K562 (cell line): Measurements from ENCODE around the gene CHD8. TPM values are rescaled to one million over a fixed set of nuclear protein-coding genes. Genes with fewer than 3 reads are reported as not detected.
A peak's percentile ranks its signal among the peaks of the same experiment; 100 is the strongest.

ENCODE experiments used
- ATAC-seq: fragments of 200-7000 bp; cut with Tn5 transposase; 3 replicates; pipeline ENCODE4 v1.9.1; 2020; ENCODE audit warnings: moderate library complexity
- BruUV-seq: library from RNA; stranded (reverse); fragments of 400-500 nt; replicated peaks from 2 replicates; lab custom pipeline; 2021; lab: Mats Ljungman, UMichigan
- CTCF ChIA-PET: fragments of 300-600 bp; formaldehyde crosslinking; extraction: SDS; loops from one replicate; lab custom pipeline; 2021; ENCODE audit warnings: low intra/inter-chr PET ratio; lab: Yijun Ruan, JAX
- POLR2A ChIA-PET: fragments of 300-600, 350-650 bp; sonication (Branson Sonifier 250); formaldehyde crosslinking; extraction: SDS; loops from one replicate; lab custom pipeline; 2021; ENCODE audit warnings: antibody characterized with exemption, inconsistent platforms; lab: Yijun Ruan, JAX
- DNase-seq, 4 experiments: peaks; one replicate each; pipeline versions ENCODE4 v3.0.0 to v3.0.0-alpha.2; 2011 to 2018; ENCODE audit warnings: low spot score in 3 of 4, mixed read lengths in 3 of 4; ENCODE audit errors: extremely low read depth in 1 of 4
- FAIRE-seq: peaks from 2 replicates; lab custom pipeline; 2011; peaks lifted over from hg19 to GRCh38; lab: Jason Lieb, UNC
- H2AFZ ChIP-seq: 2 replicates; pipeline ENCODE4 v1.6.0; 2011; ENCODE audit warnings: low read depth, low read length, control low read depth, inconsistent platforms
- H3K27ac ChIP-seq: fragments of 200-600 bp; 3 replicates; pipeline ENCODE4 v1.8.0; 2011; ENCODE audit warnings: low read depth, mild to moderate bottlenecking, control low read depth, inconsistent platforms, low read length, moderate library complexity, mixed read lengths; ENCODE audit errors: extremely low read depth
- H3K27me3 ChIP-seq, 2 experiments: fragments of 300-600 bp in 1 of 2; 2 replicates in 1 of 2; 3 replicates in 1 of 2; pipeline versions ENCODE4 v1.6.0 to v1.8.0; 2011; ENCODE audit warnings: inconsistent platforms in 2 of 2, low read length in 2 of 2, mild to moderate bottlenecking in 1 of 2, mixed read lengths in 1 of 2, moderate library complexity in 1 of 2; ENCODE audit not compliant: control insufficient read depth in 2 of 2, insufficient read depth in 2 of 2
- H3K36me3 ChIP-seq: fragments of 300-600 bp; 3 replicates; pipeline ENCODE4 v1.8.0; 2011; ENCODE audit warnings: mild to moderate bottlenecking, low read length, inconsistent platforms; ENCODE audit not compliant: control insufficient read depth, insufficient read depth
- H3K4me1 ChIP-seq, 2 experiments: fragments of 200-600 bp in 1 of 2; replicated peaks in 1 of 2; 2 replicates in 1 of 2; 3 replicates in 1 of 2; pipeline versions ENCODE4 v1.5.1 to v1.8.0; 2011; ENCODE audit warnings: inconsistent platforms in 2 of 2, low read length in 2 of 2, mild to moderate bottlenecking in 1 of 2, mixed read lengths in 1 of 2, moderate library complexity in 1 of 2; ENCODE audit not compliant: control insufficient read depth in 2 of 2, insufficient read depth in 2 of 2
- H3K4me2 ChIP-seq: 2 replicates; pipeline ENCODE4 v1.6.1; 2011; ENCODE audit warnings: low read length, control low read depth, inconsistent platforms, mixed read lengths; ENCODE audit not compliant: insufficient read depth
- H3K4me3 ChIP-seq: fragments of 200-600 bp; sonication (generic), shearing (Covaris generic); 2 replicates; pipeline ENCODE4 v1.5.1; 2016; ENCODE audit warnings: control low read depth, inconsistent platforms
- H3K79me2 ChIP-seq: fragments of 200-600 bp; 3 replicates; pipeline ENCODE4 v1.8.0; 2011; ENCODE audit warnings: low read length, inconsistent platforms; ENCODE audit not compliant: control insufficient read depth, insufficient read depth
- H3K9ac ChIP-seq, 2 experiments: 2 replicates each; pipeline versions ENCODE4 v1.6.0 to v1.6.1; 2011; ENCODE audit warnings: low read depth in 2 of 2, low read length in 2 of 2, control low read depth in 1 of 2, inconsistent platforms in 1 of 2, mild to moderate bottlenecking in 1 of 2, mixed read lengths in 1 of 2; ENCODE audit not compliant: insufficient read depth in 1 of 2
- H3K9me1 ChIP-seq: one replicate; pipeline ENCODE4 v1.6.0; 2011; ENCODE audit warnings: inconsistent platforms, mild to moderate bottlenecking, low read length, moderate library complexity; ENCODE audit not compliant: control insufficient read depth, insufficient read depth
- H3K9me3 ChIP-seq: replicated peaks from 2 replicates; pipeline ENCODE4 v1.5.1; 2011; ENCODE audit warnings: low read depth, low read length, inconsistent platforms; ENCODE audit not compliant: control insufficient read depth, insufficient read depth
- H4K20me1 ChIP-seq: replicated peaks from 2 replicates; pipeline ENCODE4 v1.6.1; 2011; ENCODE audit warnings: low read length, inconsistent platforms, mixed read lengths; ENCODE audit not compliant: control insufficient read depth, insufficient read depth
- CEBPB ChIP-seq: fragments of 450-650 bp; IDR thresholded peaks from 2 replicates; pipeline ENCODE4 v1.6.1; 2016; ENCODE audit warnings: missing genetic modification characterization, missing compliant biosample characterization
- FOXM1 ChIP-seq, 2 experiments: fragments of 450-650 bp in 1 of 2; sonication (generic) in 1 of 2; formaldehyde crosslinking in 1 of 2; IDR thresholded peaks; 2 replicates each; pipeline versions ENCODE4 v1.6.1 to v1.9.0; 2017 to 2022; ENCODE audit warnings: low read depth in 2 of 2, mild to moderate bottlenecking in 2 of 2, missing genetic modification reagents in 1 of 2, moderate library complexity in 1 of 2
- MEIS2 ChIP-seq: fragments of 450-650 bp; IDR thresholded peaks from 2 replicates; pipeline ENCODE4 v1.6.1; 2014; ENCODE audit warnings: mild to moderate bottlenecking; ENCODE audit not compliant: partially characterized antibody
- RHOXF2B ChIP-seq: fragments of 250-450 bp; sonication (Bioruptor Pico); conservative IDR thresholded peaks from 2 replicates; pipeline ENCODE4 v1.5.1; 2021
- SRSF3 ChIP-seq: fragments of 200-400 bp; formaldehyde crosslinking; IDR thresholded peaks from 2 replicates; pipeline ENCODE4 v1.6.1; 2016; ENCODE audit warnings: mild to moderate bottlenecking, low read length, moderate library complexity; ENCODE audit not compliant: insufficient read depth
- STAT5A ChIP-seq: IDR thresholded peaks from 2 replicates; pipeline ENCODE4 v1.6.1; 2012; ENCODE audit warnings: low read length, inconsistent platforms, borderline replicate concordance
- TCF7 ChIP-seq: sonication (generic); IDR thresholded peaks from 2 replicates; pipeline ENCODE4 v1.6.1; 2016; ENCODE audit warnings: antibody characterized with exemption, borderline replicate concordance
- TSC22D4 ChIP-seq: fragments of 450-650 bp; IDR thresholded peaks from 2 replicates; pipeline ENCODE4 v1.6.1; 2016; ENCODE audit warnings: missing genetic modification characterization, missing biosample characterization, control low read depth
- YY1 ChIP-seq, 3 experiments: IDR thresholded peaks; 2 replicates each; pipeline ENCODE4 v1.6.1; 2011; ENCODE audit warnings: low read length in 2 of 3, mild to moderate bottlenecking in 2 of 3, moderate library complexity in 2 of 3, borderline replicate concordance in 1 of 3, control low read depth in 1 of 3, low read depth in 1 of 3; ENCODE audit not compliant: insufficient read depth in 3 of 3, insufficient replicate concordance in 2 of 3, control insufficient read depth in 1 of 3, insufficient read length in 1 of 3; ENCODE audit errors: extremely low read depth in 1 of 3
- ZNF584 ChIP-seq: fragments of 200-800 bp; sonication (Bioruptor generic); IDR thresholded peaks from 2 replicates; pipeline ENCODE4 v1.6.1; 2016; ENCODE audit warnings: low read depth, mild to moderate bottlenecking, missing genetic modification characterization, missing compliant biosample characterization
- ZNF75A ChIP-seq: fragments of 450-650 bp; formaldehyde crosslinking; IDR thresholded peaks from 2 replicates; pipeline ENCODE4 v1.4.0; 2020; ENCODE audit warnings: mild to moderate bottlenecking
- WGBS: fragments of 100-300 bp; shearing (Covaris generic); methylation state at CpG from one replicate; pipeline ENCODE4 v1.1.6; 2016; ENCODE audit warnings: low coverage, mixed read lengths; ENCODE audit not compliant: insufficient coverage; ENCODE audit errors: missing lambda C conversion rate; 5-methylcytosine and 5-hydroxymethylcytosine counted together
- in situ Hi-C: fragments of 300-500 bp; cut with MboI; formaldehyde crosslinking; loops from 4 replicates; pipeline ENCODE4 v1.15.0; 2018; ENCODE audit warnings: inconsistent platforms, mixed read lengths
- intact Hi-C: fragments of 100-400 bp; cut with micrococcal nuclease; formaldehyde crosslinking; loops from 2 replicates; pipeline ENCODE4 v1.14.2; 2022
- polyA plus RNA-seq, 8 experiments: library from polyadenylated mRNA; depleted of rRNA in 4 of 8; stranded (reverse) in 5 of 8; unstranded in 3 of 8; fragments of >200 nt; fragmentation: Nextera tagmentation in 2 of 8; fragmentation: Illumina TruSeq in 1 of 8; extraction: Ambion mirVana in 2 of 8; extraction: Trizol in 1 of 8; gene quantifications; 2 replicates each; pipeline versions ENCODE4 v1.2.1 to v1.2.3, GENCODE V29; 2011 to 2014; ENCODE audit warnings: inconsistent platforms in 1 of 8, missing spikeins in 1 of 8
- total RNA-seq, 7 experiments: library from RNA; depleted of rRNA in 6 of 7; stranded (reverse); fragments of >200 nt in 6 of 7; fragmentation: Illumina TruSeq in 2 of 7; extraction: Trizol in 2 of 7; gene quantifications; 2 replicates each; pipeline versions ENCODE4 v1.2.1 to v1.2.3, GENCODE V29; 2011 to 2021; ENCODE audit warnings: low replicate concordance in 1 of 7
- TF ChIP-seq, protein P1 (sequence below): fragments of 450-650 bp; formaldehyde crosslinking; IDR thresholded peaks from 2 replicates; pipeline ENCODE4 v1.4.0; 2020; ENCODE audit warnings: mild to moderate bottlenecking

The CHD8 gene
- total and polyA plus RNA-seq, 9 of the 15 experiments (the other 6 are each of a cell fraction or from before 2014, with no cell fraction given) = 11.1 to 51.2 (median 32.8) TPM

DNA sequence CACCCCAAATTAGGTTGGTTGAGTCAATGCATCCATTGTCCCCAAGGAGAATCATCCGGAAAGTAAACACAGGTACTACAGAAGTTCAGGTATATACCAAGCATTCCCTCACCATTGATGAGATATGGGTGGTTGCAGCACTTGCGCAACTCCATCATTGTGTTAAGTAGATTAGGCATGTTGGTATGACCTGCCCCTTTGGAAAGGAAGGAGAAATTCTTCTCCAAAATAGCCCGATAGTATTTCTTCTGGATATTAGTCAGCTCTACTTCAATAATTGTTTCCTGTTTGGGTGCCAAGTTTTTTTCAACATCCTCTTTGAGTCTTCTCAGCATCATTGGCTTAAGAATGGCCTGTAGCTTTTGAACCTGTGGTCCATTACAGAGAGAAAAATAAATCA, 50.8 kb downstream of the CHD8 start:
- Histone ChIP-seq H3K9ac (no peak overlapping the region), H3K4me1 (peaks cover 0 to 2% of the 10 kb centered on the region in 2 experiments; a peak in 1 of 5 replicates), H3K4me2 (no peak overlapping the region), H3K9me1 (no peaks in the 10 kb centered on the region), H3K27ac (no peak overlapping the region), H2AFZ (no peak overlapping the region), H3K36me3 (peaks cover 95% of the 10 kb centered on the region), H3K79me2 (no peaks in the 10 kb centered on the region), H3K27me3 (no peaks in the 10 kb centered on the region), H3K9me3 (no peaks in the 10 kb centered on the region), H3K4me3 (no peak overlapping the region), H4K20me1 (no peaks in the 10 kb centered on the region)
- POLR2A ChIA-PET = interaction anchor here (0.6 kb wide), 1 partner anchor 148 kb away, joined by 3 read pairs; no protein-coding TSS in a partner anchor
- FAIRE-seq = no peak
- 88% methylated on average over 2 of the region's 3 CpGs for WGBS
- TF ChIP-seq SRSF3 (no peak), CEBPB (tag) (peak; percentile 55), TSC22D4 (tag) (no peak)
- intact Hi-C loops = no loop called here
- no TSS peak for BruUV-seq
- no peak for DNase-seq
- no peak for ATAC-seq
- in situ Hi-C loops = no loop called here
- CTCF ChIA-PET = no interaction called here

- no peak overlapping the region for H3K4me2 ChIP-seq
- H3K4me3 ChIP-seq = no peak overlapping the region
- H2AFZ ChIP-seq = no peak overlapping the region
- peaks cover 0 to 2% of the 10 kb centered on the region in 2 experiments; a peak in 1 of 5 replicates for H3K4me1 ChIP-seq
- no peaks in the 10 kb centered on the region for H3K9me3 ChIP-seq
- WGBS = 97% methylated on average over 5 of the region's 5 CpGs
- no TSS peak for BruUV-seq
- in situ Hi-C loops (no loop called here), intact Hi-C loops (no loop called here)
- no peak for ATAC-seq
- H3K27ac ChIP-seq = no peak overlapping the region
- ChIA-PET POLR2A (no interaction called here), CTCF (no interaction called here)
- no peaks in the 10 kb centered on the region for H3K79me2 ChIP-seq
- no peak for FAIRE-seq
- H3K9ac ChIP-seq = no peak overlapping the region
- DNase-seq = no peak
- peaks cover 88% of the 10 kb centered on the region for H3K36me3 ChIP-seq
- H3K27me3 ChIP-seq = no peaks in the 10 kb centered on the region
- H4K20me1 ChIP-seq = no peaks in the 10 kb centered on the region
- no peaks in the 10 kb centered on the region for H3K9me1 ChIP-seq
- TF ChIP-seq FOXM1 (IDR thresholded peaks at IDR 0.05; ENCODE audit: low read depth) (no peak), FOXM1 (CRISPR knock-in tag; IDR thresholded peaks at IDR 0.05; ENCODE audit: low read depth) (no peak), ZNF75A (CRISPR knock-in tag) (no peak), STAT5A (no peak), ZNF584 (CRISPR knock-in tag) (no peak), RHOXF2B (no peak), MEIS2 (no peak), TCF7 (no peak), YY1 (IDR thresholded peaks at IDR 0.05; ENCODE audit: borderline replicate concordance in 1 of 3, control insufficient read depth in 1 of 3, extremely low read depth in 1 of 3, insufficient read depth in 3 of 3, insufficient read length in 1 of 3, insufficient replicate concordance in 2 of 3, low read depth in 1 of 3, low read length in 2 of 3) (no peak)
- TF ChIP-seq, protein P1, sequence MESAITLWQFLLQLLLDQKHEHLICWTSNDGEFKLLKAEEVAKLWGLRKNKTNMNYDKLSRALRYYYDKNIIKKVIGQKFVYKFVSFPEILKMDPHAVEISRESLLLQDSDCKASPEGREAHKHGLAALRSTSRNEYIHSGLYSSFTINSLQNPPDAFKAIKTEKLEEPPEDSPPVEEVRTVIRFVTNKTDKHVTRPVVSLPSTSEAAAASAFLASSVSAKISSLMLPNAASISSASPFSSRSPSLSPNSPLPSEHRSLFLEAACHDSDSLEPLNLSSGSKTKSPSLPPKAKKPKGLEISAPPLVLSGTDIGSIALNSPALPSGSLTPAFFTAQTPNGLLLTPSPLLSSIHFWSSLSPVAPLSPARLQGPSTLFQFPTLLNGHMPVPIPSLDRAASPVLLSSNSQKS (CRISPR knock-in tag) = no peak
These were observed 56.5 kb downstream of the CHD8 start for GRCh38 chr14:21399311-21399870.
